LNCaP clone FGC (cell line): ENCODE measurements around the gene PRKN.

Experiments used
- DNase-seq: peaks from one replicate; pipeline ENCODE4 v3.0.0-alpha.2; 2011; ENCODE audit warnings: low read depth
- H3K4me3 ChIP-seq: 2 replicates; pipeline ENCODE4 v1.5.1; 2011; ENCODE audit warnings: mild to moderate bottlenecking, low read depth, low read length, control low read depth
- TF ChIP-seq, protein P1 (sequence below): IDR thresholded peaks from 2 replicates; pipeline ENCODE4 v1.5.1; 2012; ENCODE audit warnings: mild to moderate bottlenecking; ENCODE audit not compliant: control insufficient read depth, insufficient read depth; ENCODE audit errors: extremely low read depth

PRKN gene

DNA sequence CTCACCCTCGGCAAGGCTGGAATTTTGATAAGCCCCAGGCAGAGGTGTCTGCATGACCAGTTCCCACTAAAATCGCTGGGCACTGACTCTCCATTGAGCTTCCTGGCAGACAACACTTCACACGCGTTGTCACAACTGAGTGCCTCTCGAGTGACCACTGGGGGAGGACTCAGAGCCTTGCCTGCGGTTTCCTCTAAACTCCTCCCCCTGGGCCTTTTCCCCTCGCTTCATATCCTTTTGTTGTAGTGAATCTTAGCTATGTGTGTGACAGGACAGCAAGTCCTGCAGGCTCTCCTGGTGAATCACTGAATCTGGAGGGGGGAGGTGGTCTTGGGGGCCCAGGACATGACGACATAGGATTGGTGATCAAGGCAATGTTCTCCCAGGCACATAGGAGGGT lies 670.8 kb downstream of the PRKN start:
- TF ChIP-seq, protein P1, sequence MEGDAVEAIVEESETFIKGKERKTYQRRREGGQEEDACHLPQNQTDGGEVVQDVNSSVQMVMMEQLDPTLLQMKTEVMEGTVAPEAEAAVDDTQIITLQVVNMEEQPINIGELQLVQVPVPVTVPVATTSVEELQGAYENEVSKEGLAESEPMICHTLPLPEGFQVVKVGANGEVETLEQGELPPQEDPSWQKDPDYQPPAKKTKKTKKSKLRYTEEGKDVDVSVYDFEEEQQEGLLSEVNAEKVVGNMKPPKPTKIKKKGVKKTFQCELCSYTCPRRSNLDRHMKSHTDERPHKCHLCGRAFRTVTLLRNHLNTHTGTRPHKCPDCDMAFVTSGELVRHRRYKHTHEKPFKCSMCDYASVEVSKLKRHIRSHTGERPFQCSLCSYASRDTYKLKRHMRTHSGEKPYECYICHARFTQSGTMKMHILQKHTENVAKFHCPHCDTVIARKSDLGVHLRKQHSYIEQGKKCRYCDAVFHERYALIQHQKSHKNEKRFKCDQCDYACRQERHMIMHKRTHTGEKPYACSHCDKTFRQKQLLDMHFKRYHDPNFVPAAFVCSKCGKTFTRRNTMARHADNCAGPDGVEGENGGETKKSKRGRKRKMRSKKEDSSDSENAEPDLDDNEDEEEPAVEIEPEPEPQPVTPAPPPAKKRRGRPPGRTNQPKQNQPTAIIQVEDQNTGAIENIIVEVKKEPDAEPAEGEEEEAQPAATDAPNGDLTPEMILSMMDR: no peak
- no peak overlapping the region for H3K4me3 ChIP-seq
- no peak for DNase-seq

DNA sequence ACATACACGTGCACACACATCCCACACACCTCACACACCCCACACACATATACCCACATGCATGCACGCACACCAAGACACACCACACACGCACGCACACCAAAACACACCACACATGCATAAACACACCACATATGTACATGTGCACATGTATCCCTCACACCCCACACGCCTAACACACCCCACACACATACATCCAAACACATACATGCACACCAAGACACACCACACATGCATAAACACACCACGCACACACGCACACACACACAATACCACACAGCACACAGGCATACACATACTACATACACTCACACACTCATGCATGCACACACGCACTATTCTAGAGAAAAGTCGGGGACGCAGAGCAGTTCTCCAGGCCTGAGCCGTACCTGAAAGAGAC lies 671.5 kb downstream of the PRKN start:
- H3K4me3 ChIP-seq: no peak overlapping the region
- DNase-seq: no peak
- TF ChIP-seq, protein P1: no peak

- TF ChIP-seq, protein P1: no peak
- no peak overlapping the region for H3K4me3 ChIP-seq
- no peak for DNase-seq
These were observed 672.2 kb downstream of the PRKN start for GRCh38 chr6:162055365-162055764.

DNA sequence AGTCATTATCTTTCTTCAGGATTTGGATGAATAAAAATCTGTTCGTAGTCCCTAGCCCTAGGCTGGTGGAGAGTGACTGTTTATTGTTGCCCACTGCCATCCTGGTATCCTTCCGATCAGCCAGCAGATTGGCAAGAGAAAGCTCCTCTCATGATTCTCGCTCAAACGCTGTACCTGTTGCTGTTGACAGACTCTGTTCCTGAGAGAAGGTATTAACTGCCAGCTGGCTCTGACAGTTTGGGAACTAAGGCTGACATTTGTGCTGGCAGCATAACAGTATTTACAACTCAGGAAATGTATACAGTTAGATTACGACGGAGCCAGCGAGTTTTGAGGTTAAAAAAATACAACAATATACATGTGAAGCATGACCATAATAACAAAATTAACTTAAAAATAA lies 674.5 kb downstream of the PRKN start:
- H3K4me3 ChIP-seq: no peak overlapping the region
- no peak for DNase-seq
- TF ChIP-seq, protein P1: no peak

DNA sequence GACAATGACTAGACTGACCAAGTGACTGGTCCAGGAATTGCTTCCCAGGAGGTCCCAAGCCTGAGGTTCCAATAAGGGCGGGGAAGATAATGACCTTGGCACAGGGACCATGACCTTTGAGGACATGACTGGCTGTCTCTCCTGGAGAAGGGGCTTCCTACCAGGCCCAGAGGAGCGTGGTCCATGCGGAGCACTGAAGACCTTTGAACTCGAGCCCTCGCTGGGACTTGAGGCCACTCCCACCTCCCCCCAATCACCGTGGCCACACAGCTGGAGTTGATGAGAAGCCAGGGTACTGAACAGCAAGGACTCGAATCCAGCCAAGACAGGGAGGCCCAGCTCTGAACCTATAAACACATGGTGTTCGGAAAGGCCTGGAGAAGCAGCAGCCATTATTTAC lies 677.0 kb downstream of the PRKN start:
- no peak for DNase-seq
- TF ChIP-seq, protein P1: no peak
- H3K4me3 ChIP-seq: no peak overlapping the region

DNA sequence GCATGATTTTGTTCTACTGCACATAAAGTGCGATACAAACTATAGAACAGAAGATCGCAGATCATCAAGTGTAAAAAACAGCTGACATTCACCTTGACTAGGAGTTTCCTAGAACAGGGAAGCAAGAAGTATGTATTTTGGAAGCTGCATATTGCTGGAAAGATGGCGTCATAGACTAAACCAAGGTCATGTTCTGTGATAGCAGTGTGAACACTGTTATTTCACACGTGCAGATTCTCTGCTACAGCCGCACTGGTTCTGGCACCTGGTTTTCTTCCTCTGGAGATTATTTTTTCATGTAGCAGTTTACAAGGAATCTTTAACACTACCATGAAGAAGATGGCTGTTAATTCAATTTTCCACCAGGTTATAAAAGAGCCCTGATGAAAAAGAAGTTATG lies 681.2 kb downstream of the PRKN start:
- H3K4me3 ChIP-seq: no peak overlapping the region
- DNase-seq: no peak
- TF ChIP-seq, protein P1: no peak

DNA sequence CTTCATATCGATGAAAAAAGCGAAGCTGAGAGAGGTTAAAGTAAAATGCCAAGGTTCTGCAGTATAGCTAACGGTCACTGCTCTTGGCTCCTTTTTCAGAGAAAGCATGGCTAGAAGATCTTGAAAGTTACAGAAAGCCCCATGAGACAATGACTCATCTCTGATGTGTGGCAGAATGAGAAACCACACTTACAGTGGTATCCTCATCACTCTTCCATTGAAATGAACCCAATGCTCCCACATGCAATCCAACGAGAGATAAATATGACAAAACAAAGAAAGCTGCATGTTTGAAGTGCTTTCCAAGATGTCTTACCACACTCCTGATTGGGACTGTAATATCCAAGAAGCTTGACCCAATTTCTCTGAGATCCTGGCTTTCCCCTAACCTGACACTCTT lies 694.9 kb downstream of the PRKN start:
- no peak overlapping the region for H3K4me3 ChIP-seq
- DNase-seq: no peak
- TF ChIP-seq, protein P1: no peak
